ENCODE results near the gene ZNF566.

ZNF566 gene

GRCh38 chr19:36489920-36490415 lies 607 bp upstream of the ZNF566 start:
- peaks cover 32% of the 10 kb centered on the region for H3K4me1 Mint-ChIP-seq
- DNase-seq (peak; percentile 72), ATAC-seq (peak; percentile 63)
- H3K4me3 Mint-ChIP-seq: peak overlapping the region; percentile 95
- H3K27ac Mint-ChIP-seq: peak overlapping the region; percentile 99
- peaks cover 40% of the 10 kb centered on the region for H3K36me3 Mint-ChIP-seq (ENCODE audit: low read depth)
- H3K9me3 Mint-ChIP-seq: peaks cover 25% of the 10 kb centered on the region
- no peaks in the 10 kb centered on the region for H3K27me3 Mint-ChIP-seq

- peak; percentile 26 for ATAC-seq
- H3K36me3 Mint-ChIP-seq (ENCODE audit: low read depth): peaks cover 47% of the 10 kb centered on the region
- no peak for DNase-seq
- H3K27me3 Mint-ChIP-seq: no peaks in the 10 kb centered on the region
- H3K4me3 Mint-ChIP-seq: peak overlapping the region; percentile 95
- peaks cover 26% of the 10 kb centered on the region for H3K9me3 Mint-ChIP-seq
- peak overlapping the region; percentile 99 for H3K27ac Mint-ChIP-seq
- peaks cover 32% of the 10 kb centered on the region for H3K4me1 Mint-ChIP-seq
Observed at GRCh38 chr19:36488846-36489117, 579 bp downstream of the ZNF566 start.

- Mint-ChIP-seq H3K4me1 (peaks cover 32% of the 10 kb centered on the region), H3K4me3 (peak overlapping the region; percentile 95), H3K9me3 (peaks cover 25% of the 10 kb centered on the region), H3K27me3 (no peaks in the 10 kb centered on the region), H3K36me3 (ENCODE audit: low read depth) (peaks cover 52% of the 10 kb centered on the region), H3K27ac (peak overlapping the region; percentile 99)
- ATAC-seq (no peak), DNase-seq (no peak)
Observed at GRCh38 chr19:36488118-36488845, 1.1 kb downstream of the ZNF566 start.

- Mint-ChIP-seq H3K27ac (no peak overlapping the region), H3K4me3 (no peak overlapping the region), H3K4me1 (peaks cover 17% of the 10 kb centered on the region), H3K9me3 (peaks cover 38% of the 10 kb centered on the region), H3K27me3 (no peaks in the 10 kb centered on the region), H3K36me3 (ENCODE audit: low read depth) (peaks cover 77% of the 10 kb centered on the region)
- no peak for DNase-seq
- no peak for ATAC-seq
Observed at GRCh38 chr19:36483653-36484052, 5.7 kb downstream of the ZNF566 start.

GRCh38 chr19:36482876-36483275 lies 6.5 kb downstream of the ZNF566 start:
- Mint-ChIP-seq H3K9me3 (peaks cover 44% of the 10 kb centered on the region), H3K27me3 (no peaks in the 10 kb centered on the region), H3K27ac (no peak overlapping the region), H3K36me3 (ENCODE audit: low read depth) (peaks cover 82% of the 10 kb centered on the region), H3K4me3 (no peak overlapping the region), H3K4me1 (peaks cover 9% of the 10 kb centered on the region)
- ATAC-seq (no peak), DNase-seq (no peak)

GRCh38 chr19:36460046-36460445 lies 29.3 kb downstream of the ZNF566 start:
- no peak for DNase-seq
- ATAC-seq: no peak
- H3K27ac Mint-ChIP-seq: no peak overlapping the region
- H3K9me3 Mint-ChIP-seq: peaks cover 43% of the 10 kb centered on the region
- H3K36me3 Mint-ChIP-seq (ENCODE audit: low read depth): peaks cover 69% of the 10 kb centered on the region
- H3K27me3 Mint-ChIP-seq: no peaks in the 10 kb centered on the region
- H3K4me1 Mint-ChIP-seq: no peaks in the 10 kb centered on the region
- H3K4me3 Mint-ChIP-seq: no peak overlapping the region

- no peak for ATAC-seq
- Mint-ChIP-seq H3K27me3 (no peaks in the 10 kb centered on the region), H3K4me3 (no peak overlapping the region), H3K4me1 (no peaks in the 10 kb centered on the region), H3K27ac (no peak overlapping the region), H3K9me3 (peaks cover 52% of the 10 kb centered on the region), H3K36me3 (ENCODE audit: low read depth) (peaks cover 79% of the 10 kb centered on the region)
- DNase-seq: no peak
Observed at GRCh38 chr19:36456831-36457230, 32.5 kb downstream of the ZNF566 start.

GRCh38 chr19:36449059-36449670 lies 40.2 kb downstream of the ZNF566 start:
- ATAC-seq (no peak), DNase-seq (no peak)
- Mint-ChIP-seq H3K4me3 (no peak overlapping the region), H3K4me1 (no peaks in the 10 kb centered on the region), H3K36me3 (ENCODE audit: low read depth) (peaks cover 80% of the 10 kb centered on the region), H3K27me3 (no peaks in the 10 kb centered on the region), H3K27ac (no peak overlapping the region), H3K9me3 (peaks cover 70% of the 10 kb centered on the region)

GRCh38 chr19:36441339-36441738 lies 48.0 kb downstream of the ZNF566 start:
- Mint-ChIP-seq H3K36me3 (ENCODE audit: low read depth) (peaks cover 23% of the 10 kb centered on the region), H3K4me3 (no peak overlapping the region), H3K4me1 (no peaks in the 10 kb centered on the region), H3K9me3 (peaks cover 53% of the 10 kb centered on the region), H3K27ac (no peak overlapping the region), H3K27me3 (no peaks in the 10 kb centered on the region)
- DNase-seq (no peak), ATAC-seq (no peak)

GRCh38 chr19:36436531-36436930 lies 52.8 kb downstream of the ZNF566 start:
- Mint-ChIP-seq H3K4me3 (no peak overlapping the region), H3K27ac (no peak overlapping the region), H3K36me3 (ENCODE audit: low read depth) (peaks cover 8% of the 10 kb centered on the region), H3K4me1 (no peaks in the 10 kb centered on the region), H3K27me3 (no peaks in the 10 kb centered on the region), H3K9me3 (peaks cover 48% of the 10 kb centered on the region)
- no peak for ATAC-seq
- no peak for DNase-seq

- H3K27ac Mint-ChIP-seq: no peak overlapping the region
Observed at GRCh38 chr19:36423925-36424324, 65.4 kb downstream of the ZNF566 start.

GRCh38 chr19:36421749-36422481 lies 67.4 kb downstream of the ZNF566 start:
- peak overlapping the region; percentile 22 for H3K4me3 Mint-ChIP-seq
- H3K27ac Mint-ChIP-seq: no peak overlapping the region
- peaks cover 23% of the 10 kb centered on the region for H3K27me3 Mint-ChIP-seq
- H3K9me3 Mint-ChIP-seq: peaks cover 50% of the 10 kb centered on the region
- H3K4me1 Mint-ChIP-seq: peaks cover 18% of the 10 kb centered on the region
- ATAC-seq: no peak
- DNase-seq: no peak
- peaks cover 35% of the 10 kb centered on the region for H3K36me3 Mint-ChIP-seq (ENCODE audit: low read depth)

More at GRCh38 chr19:36423925-36424324, 65.4 kb downstream of the ZNF566 start:
- Mint-ChIP-seq H3K9me3 (peaks cover 48% of the 10 kb centered on the region), H3K27me3 (peaks cover 25% of the 10 kb centered on the region), H3K4me3 (no peak overlapping the region), H3K4me1 (peaks cover 2% of the 10 kb centered on the region), H3K36me3 (ENCODE audit: low read depth) (peaks cover 23% of the 10 kb centered on the region)
- ATAC-seq: no peak
- DNase-seq: no peak

GRCh38 chr19:36420961-36421748 lies 68.2 kb downstream of the ZNF566 start:
- peaks cover 18% of the 10 kb centered on the region for H3K4me1 Mint-ChIP-seq
- peaks cover 23% of the 10 kb centered on the region for H3K27me3 Mint-ChIP-seq
- peak overlapping the region; percentile 27 for H3K4me3 Mint-ChIP-seq
- H3K36me3 Mint-ChIP-seq (ENCODE audit: low read depth): peaks cover 37% of the 10 kb centered on the region
- H3K27ac Mint-ChIP-seq: no peak overlapping the region
- H3K9me3 Mint-ChIP-seq: peaks cover 47% of the 10 kb centered on the region
- ATAC-seq (no peak), DNase-seq (no peak)

GRCh38 chr19:36418287-36419001 lies 70.9 kb downstream of the ZNF566 start, which contains the start of gene ZFP82:
TSS of gene ZFP82 (minus strand) at chr19:36418644. CDS start at chr19:36409789, 8,855 bp downstream.
- ATAC-seq: peak; percentile 93
- H3K36me3 Mint-ChIP-seq (ENCODE audit: low read depth): peaks cover 51% of the 10 kb centered on the region
- H3K4me1 Mint-ChIP-seq: peaks cover 18% of the 10 kb centered on the region
- H3K4me3 Mint-ChIP-seq: peak within 1 kb of the TSS; percentile 89
- H3K9me3 Mint-ChIP-seq: peaks cover 37% of the 10 kb centered on the region
- H3K27me3 Mint-ChIP-seq: peaks cover 19% of the 10 kb centered on the region
- DNase-seq: peak; percentile 83
- H3K27ac Mint-ChIP-seq: peak within 1 kb of the TSS; percentile 89

Data from activated naive CD8-positive, alpha-beta T cell treated with anti-CD3 and anti-CD28 coated beads, Interleukin-2, amount 50 U/mL, for 24 hours (primary cell).